NCI-H345 (cell line): ENCODE results near the gene SORBS2.
"Not testable (repeated sequence)": the region's sequence is repeated elsewhere in the genome, so short reads cannot be mapped to it uniquely, and the experiment has no call there.

ENCODE experiments used
- DNase-seq: peaks from one replicate; lab custom pipeline; 2025; lab: John Stamatoyannopoulos, UW

Gene SORBS2

DNA sequence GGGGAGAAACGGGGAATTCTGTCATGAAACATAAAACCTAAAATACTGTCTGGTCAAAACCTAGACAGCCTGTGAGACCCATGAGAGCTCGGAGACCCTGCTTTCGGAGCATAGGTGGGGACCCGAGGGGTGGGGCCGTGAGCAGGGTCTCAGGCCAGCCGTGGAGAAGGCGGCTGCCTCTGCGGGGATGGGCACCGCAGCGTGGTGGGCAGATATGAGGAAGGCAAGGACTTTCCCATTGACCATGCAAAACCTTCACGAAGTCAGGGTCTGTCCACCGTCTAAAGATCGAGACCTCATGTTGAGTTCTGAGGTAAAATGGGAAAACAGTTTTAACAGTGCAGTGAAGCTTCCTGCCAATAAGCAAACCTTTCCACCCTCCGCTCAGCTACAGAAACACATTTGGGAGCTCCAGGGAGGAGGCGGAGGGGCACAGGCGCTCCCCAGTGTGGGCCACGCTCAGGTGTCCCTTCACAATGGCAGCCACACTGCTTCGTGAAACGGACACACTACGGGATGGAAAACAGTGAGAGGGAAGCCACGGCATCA lies 74.4 kb downstream of the SORBS2 start:
- DNase-seq = no peak

DNA sequence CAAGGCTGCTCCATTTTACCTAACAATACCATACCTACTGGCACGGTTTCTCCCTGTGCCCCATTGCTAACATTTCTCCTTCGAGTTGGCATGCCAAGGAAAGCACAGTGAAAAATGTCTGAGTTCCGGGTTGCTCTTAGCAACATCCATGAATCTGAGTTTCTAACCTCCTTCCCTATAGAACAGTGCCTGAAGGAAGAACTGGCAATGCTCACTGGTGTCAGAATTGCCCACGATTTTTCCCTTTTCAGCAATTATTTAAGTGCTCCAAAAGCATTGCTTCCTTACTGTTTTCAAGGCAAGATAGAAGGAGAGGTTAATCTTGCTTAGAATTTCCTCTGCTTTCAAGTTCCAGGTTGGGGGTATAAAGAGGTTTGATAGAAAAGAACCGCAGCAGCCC lies 75.1 kb downstream of the SORBS2 start:
- no peak for DNase-seq

DNA sequence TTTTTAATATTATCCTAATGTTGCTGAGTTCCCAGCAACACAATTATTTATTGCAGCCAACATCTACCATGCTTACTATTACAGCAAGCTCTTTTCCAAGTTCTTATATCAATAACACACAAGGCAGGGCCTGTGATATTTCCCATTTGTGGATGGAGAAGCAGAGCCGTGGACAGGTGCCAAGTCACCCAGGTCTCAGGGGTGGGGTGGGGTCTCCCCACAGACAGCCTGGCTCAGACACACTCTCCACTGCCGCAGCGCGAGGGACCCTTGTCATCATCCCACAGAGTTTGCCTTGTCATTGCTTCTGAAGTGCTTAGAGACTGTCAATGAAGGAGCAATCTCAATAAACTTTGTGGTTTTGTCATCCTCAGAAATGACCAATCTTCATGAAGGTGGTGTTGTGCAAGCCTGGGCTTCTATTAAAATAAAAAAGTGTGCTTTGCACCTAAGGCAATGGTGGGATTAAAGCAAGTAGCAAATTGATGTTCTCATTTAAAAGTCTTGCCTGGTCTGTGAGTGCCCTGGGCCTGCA lies 76.1 kb downstream of the SORBS2 start:
- DNase-seq = no peak

DNA sequence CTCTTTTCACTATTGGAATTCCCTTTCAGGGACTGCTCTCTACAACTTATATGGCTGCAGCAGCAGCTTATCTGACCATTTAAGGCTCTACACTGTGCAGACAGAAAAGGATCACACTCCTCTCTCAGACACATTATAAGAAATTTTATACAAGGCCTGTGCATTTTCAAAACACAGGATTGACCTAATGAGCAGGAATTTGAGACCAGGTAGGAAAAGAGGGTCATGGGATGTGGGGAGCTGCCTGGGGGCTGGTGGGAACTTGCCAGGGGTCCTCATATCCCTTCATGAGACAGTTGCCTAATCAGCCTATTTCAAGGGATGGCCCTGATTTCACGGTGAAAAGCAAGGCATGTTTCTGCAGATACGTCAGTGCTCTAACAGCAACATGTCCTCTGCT lies 77.1 kb downstream of the SORBS2 start:
- no peak for DNase-seq

DNA sequence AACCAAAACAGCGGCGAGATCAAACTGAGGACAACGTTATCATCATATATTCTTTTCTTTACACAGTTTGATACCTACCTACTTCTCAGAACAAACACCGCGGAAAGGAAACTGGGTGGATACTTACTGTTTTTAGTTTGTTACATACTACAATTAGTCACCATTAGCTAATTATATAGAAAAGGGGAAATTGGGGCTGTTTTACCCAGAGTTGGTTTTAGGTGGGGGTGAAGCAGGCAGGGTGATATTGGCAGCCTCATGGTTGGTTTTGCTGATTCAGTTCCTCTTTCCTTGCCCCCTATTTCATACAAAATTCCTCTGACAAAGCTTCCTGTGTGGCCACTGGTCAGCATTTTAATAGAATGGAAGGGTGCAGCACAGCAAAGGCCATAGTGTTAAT lies 77.8 kb downstream of the SORBS2 start:
- DNase-seq = no peak

DNA sequence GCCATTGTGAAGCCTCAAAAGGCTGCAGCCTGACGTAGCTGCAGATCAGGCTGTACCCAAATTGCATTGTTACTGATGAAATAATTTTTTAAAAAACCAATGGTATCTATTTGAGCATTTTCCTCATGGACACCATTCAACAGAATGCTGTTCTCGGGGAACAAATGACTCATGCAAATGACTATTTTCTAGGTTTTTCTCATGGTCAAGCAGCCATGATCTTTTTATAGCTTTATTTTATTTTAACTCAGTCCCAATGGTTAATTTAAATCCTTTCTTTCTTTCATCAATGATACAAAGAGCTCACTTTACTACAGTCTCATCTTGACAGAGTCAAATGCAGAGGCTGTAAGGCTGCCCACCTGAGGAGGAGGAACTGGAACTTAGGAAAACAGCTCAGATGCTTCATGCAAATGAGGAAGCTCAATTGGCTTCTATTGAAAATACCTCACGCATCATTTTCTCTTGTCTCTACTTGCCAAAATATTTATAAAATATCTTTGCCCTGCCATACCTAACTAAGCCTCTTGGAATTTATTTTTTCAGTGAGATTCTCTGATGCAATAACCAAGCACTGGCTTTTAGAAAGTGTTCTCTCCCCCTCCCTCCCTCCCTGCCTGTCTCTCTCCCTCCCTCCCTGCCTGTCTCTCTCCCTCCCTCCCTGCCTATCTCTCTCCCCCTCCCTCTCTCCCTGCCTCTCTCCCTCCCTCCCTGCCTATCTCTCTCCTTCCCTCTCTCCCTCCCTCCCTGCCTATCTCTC lies 81.0 kb downstream of the SORBS2 start:
- DNase-seq = no peak

DNA sequence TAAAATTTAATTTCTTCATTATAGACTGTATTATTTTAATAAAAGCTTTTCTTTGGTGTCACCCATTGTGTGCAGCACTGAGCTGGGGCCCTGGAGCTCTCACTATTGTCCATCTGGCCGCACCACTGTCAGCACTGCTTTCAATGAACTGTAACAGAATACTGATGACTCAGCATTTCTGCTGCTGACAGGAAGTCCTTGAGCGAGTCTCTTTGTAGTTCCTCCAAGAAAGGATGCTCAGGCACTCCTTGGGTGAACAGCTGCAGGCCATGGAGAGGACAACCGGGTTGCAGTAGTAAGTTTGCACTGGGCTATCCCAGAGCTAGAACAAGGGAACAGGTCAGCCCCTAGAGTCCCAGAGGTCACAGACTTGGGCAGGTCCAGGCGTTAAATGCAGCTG lies 81.6 kb downstream of the SORBS2 start:
- DNase-seq = no peak

DNA sequence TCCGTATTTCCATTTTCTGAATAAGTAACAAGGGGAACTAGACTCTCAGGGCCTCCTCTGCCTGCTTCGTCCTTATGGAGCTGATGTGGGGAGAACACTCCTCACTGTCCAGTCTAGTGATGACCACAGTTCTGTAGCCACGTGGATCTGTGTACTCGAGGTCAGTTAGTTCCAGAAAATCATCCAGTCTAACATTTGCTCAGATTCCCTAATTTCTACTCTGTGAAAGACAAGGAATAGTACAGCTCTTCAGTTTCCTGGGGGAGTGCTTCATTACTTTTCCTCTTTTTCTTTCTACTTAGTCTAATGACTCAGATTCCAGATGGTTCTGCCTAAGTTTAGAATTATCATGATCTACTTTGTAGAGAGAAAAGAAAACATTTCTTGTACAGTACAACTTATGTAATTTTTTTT lies 82.6 kb downstream of the SORBS2 start:
- DNase-seq = no peak

DNA sequence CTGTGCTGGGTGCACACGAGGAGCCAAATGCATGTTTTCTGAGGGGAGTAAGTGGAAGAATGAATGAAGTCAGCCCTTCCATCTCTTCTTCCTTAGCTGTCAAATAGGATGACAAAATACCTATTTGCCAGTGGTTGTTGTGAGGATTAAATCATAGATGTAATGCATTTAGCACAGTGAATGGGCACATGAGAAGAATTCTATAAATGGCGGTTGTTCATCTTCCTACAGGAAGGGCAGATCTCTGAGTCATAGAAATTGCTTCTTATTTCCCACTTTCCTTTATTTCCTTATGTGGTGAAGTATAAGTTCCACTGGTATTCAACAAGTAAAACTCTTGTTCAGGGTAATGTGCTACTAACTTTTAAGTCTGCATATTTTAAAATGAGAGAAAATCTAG lies 83.1 kb downstream of the SORBS2 start:
- DNase-seq = no peak

DNA sequence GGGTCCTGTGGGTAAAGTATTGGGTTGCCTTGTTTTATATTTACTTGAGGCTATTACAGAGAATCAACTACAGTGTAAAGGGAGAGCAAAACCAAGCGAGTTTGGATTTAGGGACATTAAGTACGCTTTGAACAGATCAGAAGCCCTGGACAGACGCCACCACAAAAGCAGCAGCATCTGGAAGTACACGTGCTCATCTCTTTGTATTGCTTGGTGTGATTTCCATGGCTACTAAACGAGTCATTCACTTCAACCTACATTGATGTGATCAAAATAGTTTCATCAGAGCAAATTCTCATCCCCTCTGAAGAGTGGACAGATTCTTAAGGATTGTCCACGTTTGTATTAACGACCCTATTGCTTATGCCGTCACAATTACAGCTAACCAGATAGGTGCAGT lies 85.1 kb downstream of the SORBS2 start:
- DNase-seq = no peak

DNA sequence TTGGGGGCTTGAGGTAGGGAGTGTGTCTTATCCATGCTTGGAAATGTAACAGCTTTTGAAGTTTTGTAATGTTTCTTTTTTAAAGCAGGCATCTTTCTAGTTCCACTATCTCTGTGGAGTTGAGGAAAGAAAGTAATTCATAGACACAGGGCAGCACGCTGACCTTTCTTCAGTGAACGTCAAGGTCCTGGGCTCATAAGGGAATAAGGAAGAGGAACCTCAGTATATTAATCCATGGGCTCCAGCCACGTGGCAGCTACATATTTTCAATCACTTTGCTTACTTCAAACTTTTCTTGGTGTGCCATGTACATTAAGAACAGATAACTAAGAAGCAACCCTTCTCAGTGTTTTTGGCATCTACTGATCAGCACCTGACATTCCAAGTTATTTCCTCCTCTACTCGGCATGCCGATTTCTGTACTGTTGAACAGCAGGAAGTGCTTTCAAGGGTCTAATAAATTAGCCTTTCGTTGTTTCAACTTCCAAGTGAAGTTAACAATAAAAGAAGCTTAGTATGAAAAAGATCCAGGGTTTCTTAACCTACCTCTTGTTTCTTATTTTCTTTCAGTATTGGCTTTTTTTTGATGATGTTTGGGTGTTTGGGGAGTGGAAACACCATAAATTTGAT lies 88.2 kb downstream of the SORBS2 start:
- no peak for DNase-seq

DNA sequence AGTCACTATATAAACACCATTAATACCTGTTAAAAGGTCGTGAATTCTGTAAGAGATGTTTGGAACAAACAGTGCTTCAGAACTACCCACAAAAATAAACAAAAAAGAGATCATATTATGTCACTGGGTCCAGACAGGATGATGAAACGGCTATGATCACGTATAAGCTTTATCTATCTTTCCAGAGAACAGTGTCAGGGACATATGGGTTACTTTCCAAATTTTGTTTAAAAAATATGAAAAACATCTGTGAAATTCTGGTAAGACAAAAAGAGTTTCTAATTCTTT lies 90.0 kb downstream of the SORBS2 start:
- no peak for DNase-seq

DNA sequence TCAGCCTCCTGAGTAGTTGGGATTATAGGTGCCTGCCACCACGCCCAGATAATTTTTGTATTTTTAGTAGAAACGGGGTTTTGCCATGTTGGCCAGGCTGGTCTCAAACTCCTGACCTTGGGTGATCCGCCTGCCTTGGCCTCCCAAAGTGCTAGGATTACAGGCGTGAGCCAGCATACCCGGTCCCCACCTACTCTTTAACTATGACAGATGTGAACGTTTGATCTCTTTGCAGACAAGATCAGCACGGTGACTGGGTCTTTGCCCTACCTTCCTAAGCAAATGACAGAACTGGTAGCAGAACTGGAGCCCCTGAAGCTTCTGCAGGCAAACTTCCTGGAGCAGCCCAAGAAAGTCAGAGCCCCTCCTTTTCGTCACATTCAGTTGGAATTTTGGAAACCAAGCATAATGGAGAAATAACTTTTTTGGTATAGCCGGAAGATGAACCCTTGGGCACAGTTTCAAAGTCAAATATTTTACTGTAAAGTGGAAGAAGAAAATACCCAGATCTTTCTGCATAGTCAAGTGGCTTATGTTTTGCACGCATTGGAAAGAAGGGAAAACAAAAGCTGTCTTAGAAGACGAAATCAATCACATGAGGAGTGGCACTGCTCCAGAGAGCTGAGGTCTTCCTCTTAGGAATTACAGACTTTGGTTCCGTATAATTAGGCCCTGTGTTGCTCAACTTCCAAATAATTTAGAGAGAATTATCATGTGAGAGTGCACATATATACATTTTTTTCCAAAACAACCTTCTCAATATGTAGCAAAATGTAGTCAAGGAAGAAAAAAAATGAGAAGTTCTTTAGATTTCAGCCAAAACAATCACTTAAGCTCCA lies 90.6 kb downstream of the SORBS2 start:
- no peak for DNase-seq

DNA sequence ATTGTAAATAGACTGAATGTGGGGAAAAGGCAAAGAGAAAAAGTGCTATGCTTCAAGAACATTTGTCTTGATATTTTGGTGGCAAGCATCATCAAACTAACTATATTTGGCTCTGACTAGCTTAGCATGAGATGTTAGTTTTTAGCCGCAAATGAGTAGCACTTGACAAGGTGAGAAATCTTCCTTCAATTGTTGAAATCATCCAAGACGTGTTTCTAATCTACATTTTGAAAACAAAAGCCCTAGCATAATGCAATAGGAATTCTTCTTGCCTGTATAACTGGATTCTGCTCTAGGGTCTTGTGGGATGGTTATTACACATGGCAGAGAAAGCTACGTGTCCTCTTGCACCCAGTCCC lies 92.5 kb downstream of the SORBS2 start:
- DNase-seq = no peak

DNA sequence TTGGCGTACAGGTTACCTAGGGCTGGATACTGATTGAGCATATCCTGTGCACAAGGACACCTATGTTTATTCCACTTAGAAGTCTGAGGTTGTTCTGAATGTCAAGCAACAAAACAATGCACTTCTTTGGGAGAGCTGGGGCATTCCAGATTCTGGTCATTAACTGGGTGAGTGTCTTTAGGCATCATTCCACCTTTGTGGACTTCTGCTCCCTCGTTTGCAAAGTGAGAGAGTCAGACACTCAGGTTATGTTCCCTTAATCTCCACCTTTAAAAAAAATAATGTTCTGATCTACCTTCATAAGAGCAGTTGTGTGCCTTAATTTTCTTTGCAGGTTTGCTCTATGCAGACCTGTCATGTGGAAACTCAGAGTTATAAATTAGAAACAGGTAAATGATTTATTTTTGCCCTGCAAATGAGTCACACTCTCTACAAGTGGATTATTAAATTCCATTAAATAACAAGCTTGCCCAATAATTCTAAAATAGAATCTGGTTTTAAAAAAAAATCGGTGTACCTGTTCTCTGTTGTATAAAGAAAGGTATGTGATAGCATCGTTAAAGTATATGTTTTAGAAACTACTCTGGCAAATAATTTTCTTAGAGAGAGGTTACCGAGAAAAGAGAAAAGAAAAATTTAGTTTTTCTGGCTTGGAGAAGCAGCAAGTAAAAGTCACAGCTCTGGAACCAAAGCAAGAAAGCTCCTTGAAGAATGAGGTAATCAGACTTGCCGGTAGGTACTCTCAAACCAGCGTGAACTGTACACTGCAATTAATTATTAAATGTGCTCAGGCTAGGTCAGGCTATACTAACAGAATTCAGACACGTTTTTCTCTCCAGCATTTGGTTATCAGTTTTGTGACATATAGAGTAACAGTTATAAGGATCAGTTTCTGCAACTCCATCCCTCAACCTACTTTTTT lies 93.2 kb downstream of the SORBS2 start:
- no peak for DNase-seq

DNA sequence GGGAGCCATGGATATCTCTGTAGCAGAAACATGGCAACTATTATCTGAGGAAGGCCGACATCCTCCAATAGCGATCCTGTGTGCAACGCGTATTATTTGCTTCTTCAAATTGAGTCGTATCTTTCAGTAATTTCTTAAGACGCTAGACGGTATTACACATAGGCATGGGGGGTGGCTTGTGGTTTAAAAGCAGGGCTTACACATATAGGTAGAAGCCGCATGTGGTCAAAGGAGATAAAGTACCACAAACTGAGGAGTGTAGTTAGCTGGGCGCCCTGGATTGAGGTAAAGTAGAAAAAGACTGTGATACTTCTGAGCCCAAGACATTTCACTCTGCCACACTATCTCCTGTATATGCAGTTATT lies 94.6 kb downstream of the SORBS2 start:
- DNase-seq = no peak

DNA sequence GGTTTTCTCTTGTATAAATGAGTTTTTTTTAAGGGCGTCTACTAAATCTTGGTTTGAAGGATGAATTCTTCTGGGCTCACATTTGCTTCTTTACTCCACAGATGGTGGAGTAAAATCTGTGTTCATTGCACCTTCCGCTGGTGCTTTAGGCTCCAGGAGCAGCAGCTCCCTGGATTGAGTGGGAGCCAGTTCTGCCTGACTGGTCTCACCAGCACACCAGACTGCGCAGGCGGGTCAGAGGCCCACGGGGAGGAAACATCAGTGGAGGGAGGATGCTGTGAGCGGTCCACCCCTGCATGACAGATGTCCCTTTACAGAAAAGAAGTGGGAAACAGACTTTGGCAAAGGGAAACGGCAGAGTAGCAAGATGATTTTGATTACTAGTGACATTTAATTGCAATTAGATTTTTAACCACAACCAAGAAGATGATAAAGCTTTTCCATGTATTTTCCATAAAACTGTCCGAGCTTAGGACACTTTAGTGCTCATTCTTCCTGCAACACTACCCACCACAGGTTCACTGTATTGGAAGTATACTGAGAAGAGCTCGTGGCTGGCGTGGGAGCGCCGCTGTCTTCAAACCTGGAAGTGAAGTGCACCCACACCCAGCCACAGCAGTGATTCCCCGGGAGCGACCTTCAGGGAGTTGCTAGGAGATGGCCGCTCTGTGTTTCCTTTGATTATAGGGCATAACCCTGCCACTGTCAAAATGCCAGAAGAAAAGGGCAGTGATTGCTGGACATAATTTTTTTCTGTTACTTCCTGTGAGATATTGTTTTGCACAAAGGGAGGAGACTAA lies 95.2 kb downstream of the SORBS2 start:
- DNase-seq = peak; percentile 57

DNA sequence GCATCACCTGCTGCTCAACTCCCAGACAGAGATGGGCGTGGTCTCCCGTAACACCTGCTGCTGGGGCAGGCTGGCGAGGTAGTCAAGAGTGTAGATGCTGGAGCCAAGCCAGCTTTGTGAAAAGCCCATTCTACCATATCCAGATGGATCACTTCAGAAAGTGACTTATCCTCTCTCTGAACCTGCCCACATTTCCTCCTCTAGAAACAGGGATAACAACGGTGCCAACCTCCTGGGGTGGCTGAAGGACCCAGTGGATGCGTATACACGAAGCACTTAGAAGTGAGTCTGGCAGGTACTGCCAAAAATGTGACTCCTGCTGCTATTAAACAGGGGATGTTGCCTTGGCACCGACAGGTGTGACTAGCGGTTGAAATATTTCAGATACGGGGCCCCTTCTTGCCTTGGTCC lies 95.8 kb downstream of the SORBS2 start:
- DNase-seq = peak; percentile 95

DNA sequence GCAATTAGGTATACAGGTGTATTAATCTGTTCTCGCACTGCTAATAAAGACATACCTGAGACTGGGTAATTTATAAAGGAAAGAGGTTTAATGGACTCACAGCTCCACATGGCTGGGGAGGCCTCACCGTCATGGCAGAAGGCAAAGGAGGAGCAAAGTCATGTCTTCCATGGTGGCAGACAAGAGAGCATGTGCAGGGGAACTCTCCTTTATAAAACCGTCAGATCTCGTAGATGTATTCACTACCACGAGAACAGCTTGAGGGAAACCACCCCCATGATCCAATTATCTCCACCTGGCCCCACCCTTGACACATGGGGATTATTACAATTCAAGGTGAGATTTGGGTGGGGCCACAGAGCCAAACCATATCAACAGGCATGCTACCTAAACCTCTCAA lies 97.5 kb downstream of the SORBS2 start:
- DNase-seq = not testable (repeated sequence)

DNA sequence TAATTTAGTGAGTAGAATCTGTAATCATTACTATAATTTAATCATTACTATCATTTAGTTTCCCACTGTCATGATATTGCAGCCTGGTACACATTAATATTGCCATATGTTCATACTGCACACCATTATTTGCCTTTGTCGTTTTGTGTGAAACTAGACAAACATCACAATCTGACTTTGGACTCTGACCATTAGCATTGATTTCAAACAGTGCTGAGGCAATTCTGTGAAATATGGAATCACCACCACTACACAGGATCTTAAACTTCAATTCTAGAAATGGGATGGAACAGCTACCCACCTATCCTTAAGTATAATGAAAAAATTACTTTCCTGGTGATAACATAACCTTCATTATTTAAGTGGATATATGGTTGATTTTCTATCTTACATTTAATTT lies 98.3 kb downstream of the SORBS2 start:
- no peak for DNase-seq

DNA sequence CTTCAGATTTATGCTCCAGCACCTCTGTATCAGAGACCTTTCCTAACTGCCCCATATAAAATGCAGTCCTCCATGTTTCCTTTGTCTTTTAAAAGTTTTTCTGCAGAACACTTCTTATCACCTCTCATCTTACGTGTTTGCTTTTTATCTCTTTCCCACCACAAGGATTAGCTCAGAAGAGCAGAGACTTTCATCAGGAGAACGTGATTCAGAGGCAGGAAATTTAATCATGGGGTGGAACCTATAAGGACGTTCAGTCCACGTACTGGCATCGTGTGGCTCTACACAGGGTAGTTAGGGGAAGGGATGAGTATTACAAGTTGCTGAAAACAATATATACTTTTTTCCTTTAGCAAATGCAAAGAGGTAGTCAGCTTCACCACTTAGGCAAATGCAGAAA lies 98.7 kb downstream of the SORBS2 start:
- no peak for DNase-seq
